Measurements from ENCODE around the gene AGPAT3. TPM values are rescaled to one million over a fixed set of nuclear protein-coding genes. Genes with fewer than 3 reads are reported as not detected.
A peak's percentile ranks its signal among the peaks of the same experiment; 100 is the strongest.

AGPAT3 gene
- total RNA-seq, 1 donor, result 47.4 TPM

DNA sequence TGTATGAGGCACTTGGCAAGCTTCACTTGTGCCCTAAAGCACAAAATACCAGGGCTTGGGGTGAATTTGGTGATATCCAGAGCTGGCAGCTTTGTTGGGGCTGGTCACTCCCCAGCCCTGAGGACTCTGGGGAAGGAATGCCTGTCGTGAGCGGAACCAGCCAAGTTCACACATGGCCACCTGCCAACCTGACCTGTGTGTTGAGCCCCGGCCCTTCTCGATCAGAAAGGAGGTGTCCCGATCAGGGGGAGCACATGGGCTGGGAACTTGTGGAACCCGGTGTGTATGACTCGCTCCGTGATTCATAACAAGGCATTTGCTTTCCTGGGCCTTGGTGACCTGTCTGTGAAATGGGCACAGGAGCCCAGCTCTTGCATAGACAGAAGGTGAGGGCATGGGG is 43.1 kb downstream of the AGPAT3 start:
- Histone ChIP-seq H3K79me2 (ENCODE audit: insufficient read depth, low read length) (peaks cover 60% of the 10 kb centered on the region), H3K27me3 (ENCODE audit: insufficient read depth, low read length) (no peaks in the 10 kb centered on the region), H3K36me3 (ENCODE audit: insufficient read depth, low read length) (peaks cover 10% of the 10 kb centered on the region), H3K27ac (ENCODE audit: low read depth, low read length) (no peak overlapping the region), H3K4me2 (ENCODE audit: insufficient read depth, low read length) (no peak overlapping the region), H3K4me1 (ENCODE audit: insufficient read depth, low read length) (peaks cover 3% of the 10 kb centered on the region), H2AFZ (ENCODE audit: low read length) (no peak overlapping the region), H3K4me3 (ENCODE audit: insufficient read depth, low read length) (no peak overlapping the region), H4K20me1 (ENCODE audit: insufficient read depth, low read length) (peaks cover 59% of the 10 kb centered on the region), H3K9me3 (ENCODE audit: low read depth, low read length) (peaks cover 5% of the 10 kb centered on the region)
- peak; percentile 77 for DNase-seq (ENCODE audit: insufficient read length, low spot score, missing footprints)
- no peak for TF ChIP-seq CTCF (IDR thresholded peaks at IDR 0.05; ENCODE audit: extremely low read depth, low read depth, low read length)

- Histone ChIP-seq H3K4me3 (ENCODE audit: insufficient read depth, low read length) (no peak overlapping the region), H3K9me3 (ENCODE audit: low read depth, low read length) (peaks cover 5% of the 10 kb centered on the region), H3K79me2 (ENCODE audit: insufficient read depth, low read length) (peaks cover 60% of the 10 kb centered on the region), H3K4me2 (ENCODE audit: insufficient read depth, low read length) (no peak overlapping the region), H3K36me3 (ENCODE audit: insufficient read depth, low read length) (peaks cover 8% of the 10 kb centered on the region), H3K4me1 (ENCODE audit: insufficient read depth, low read length) (peaks cover 3% of the 10 kb centered on the region), H4K20me1 (ENCODE audit: insufficient read depth, low read length) (peaks cover 57% of the 10 kb centered on the region), H3K27me3 (ENCODE audit: insufficient read depth, low read length) (no peaks in the 10 kb centered on the region), H3K27ac (ENCODE audit: low read depth, low read length) (no peak overlapping the region), H2AFZ (ENCODE audit: low read length) (no peak overlapping the region)
- DNase-seq (ENCODE audit: insufficient read length, low spot score, missing footprints), result peak; percentile 70
- TF ChIP-seq CTCF (IDR thresholded peaks at IDR 0.05; ENCODE audit: extremely low read depth, low read depth, low read length), result no peak
Measured at GRCh38 chr21:43909741-43910400, 44.8 kb downstream of the AGPAT3 start.

GRCh38 chr21:43910460-43910859 is 45.4 kb downstream of the AGPAT3 start:
- Histone ChIP-seq H2AFZ (ENCODE audit: low read length) (no peak overlapping the region), H3K36me3 (ENCODE audit: insufficient read depth, low read length) (peaks cover 8% of the 10 kb centered on the region), H3K27ac (ENCODE audit: low read depth, low read length) (no peak overlapping the region), H3K79me2 (ENCODE audit: insufficient read depth, low read length) (peaks cover 60% of the 10 kb centered on the region), H3K4me3 (ENCODE audit: insufficient read depth, low read length) (no peak overlapping the region), H3K4me2 (ENCODE audit: insufficient read depth, low read length) (no peak overlapping the region), H4K20me1 (ENCODE audit: insufficient read depth, low read length) (peaks cover 57% of the 10 kb centered on the region), H3K27me3 (ENCODE audit: insufficient read depth, low read length) (no peaks in the 10 kb centered on the region), H3K9me3 (ENCODE audit: low read depth, low read length) (peaks cover 5% of the 10 kb centered on the region), H3K4me1 (ENCODE audit: insufficient read depth, low read length) (peaks cover 3% of the 10 kb centered on the region)
- peak; percentile 64 for DNase-seq (ENCODE audit: insufficient read length, low spot score, missing footprints)
- TF ChIP-seq CTCF (IDR thresholded peaks at IDR 0.05; ENCODE audit: extremely low read depth, low read depth, low read length), result no peak

DNA sequence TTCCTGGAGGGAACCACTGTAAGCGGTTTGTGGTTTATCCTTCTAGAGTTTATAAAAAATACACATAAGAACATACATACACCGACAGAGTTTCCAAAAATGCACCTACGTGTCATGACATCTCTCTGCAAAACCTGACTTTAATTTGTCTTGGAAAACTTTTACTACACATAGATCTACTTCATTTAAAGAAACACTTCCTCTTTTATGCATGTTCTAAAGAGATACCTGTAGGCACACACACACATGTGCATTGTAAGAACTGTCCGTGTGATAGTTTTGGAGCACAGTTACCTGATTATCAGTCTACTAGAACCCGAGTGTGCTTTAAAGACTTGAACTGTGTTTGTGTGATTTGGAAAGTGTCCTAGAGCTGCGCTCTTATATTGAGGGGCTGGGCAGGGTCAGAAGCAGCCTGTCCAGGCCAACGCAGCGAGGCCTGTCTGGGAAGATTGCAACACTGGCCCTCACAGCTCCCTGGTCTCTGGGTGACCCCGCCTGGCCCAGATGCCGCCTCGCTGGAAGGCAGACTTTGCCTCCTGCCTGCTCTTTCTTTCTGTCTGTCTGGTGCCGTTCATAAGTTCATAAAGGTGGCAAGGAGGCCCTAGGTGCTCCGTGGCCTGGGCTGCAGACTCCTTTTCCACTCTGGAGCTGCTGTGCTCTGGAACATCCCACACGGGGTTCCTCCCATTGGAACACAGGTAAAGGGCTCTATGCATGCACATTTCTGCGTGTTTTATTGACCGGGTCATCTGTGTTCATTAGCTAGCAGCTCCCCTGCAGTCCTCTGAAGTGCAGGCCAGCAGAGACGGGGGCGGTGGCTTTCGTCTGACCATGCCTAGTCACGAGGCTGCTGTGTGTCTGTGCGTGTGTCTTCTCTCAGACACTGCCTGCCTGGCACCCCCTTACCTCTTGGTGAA is 46.3 kb downstream of the AGPAT3 start:
- Histone ChIP-seq H3K4me2 (ENCODE audit: insufficient read depth, low read length) (no peak overlapping the region), H3K79me2 (ENCODE audit: insufficient read depth, low read length) (peaks cover 60% of the 10 kb centered on the region), H2AFZ (ENCODE audit: low read length) (no peak overlapping the region), H3K27ac (ENCODE audit: low read depth, low read length) (no peak overlapping the region), H3K9me3 (ENCODE audit: low read depth, low read length) (peaks cover 5% of the 10 kb centered on the region), H3K4me1 (ENCODE audit: insufficient read depth, low read length) (peaks cover 6% of the 10 kb centered on the region), H3K36me3 (ENCODE audit: insufficient read depth, low read length) (peaks cover 8% of the 10 kb centered on the region), H3K4me3 (ENCODE audit: insufficient read depth, low read length) (no peak overlapping the region), H4K20me1 (ENCODE audit: insufficient read depth, low read length) (peaks cover 54% of the 10 kb centered on the region), H3K27me3 (ENCODE audit: insufficient read depth, low read length) (no peaks in the 10 kb centered on the region)
- DNase-seq (ENCODE audit: insufficient read length, low spot score, missing footprints), result peak; percentile 77
- no peak for TF ChIP-seq CTCF (IDR thresholded peaks at IDR 0.05; ENCODE audit: extremely low read depth, low read depth, low read length)

All from osteoblast (primary cell).